Nucleus accumbens (tissue), 56 donors: ENCODE measurements around the gene FBXL7.

Experiments
- DNase-seq, 56 donors: peaks; one replicate each; lab custom pipeline; 2025; lab: John Stamatoyannopoulos, UW

The FBXL7 gene

GRCh38 chr5:15645381-15646160 lies 145.6 kb downstream of the FBXL7 start:
- no peak for DNase-seq

- no peak for DNase-seq
Observed at GRCh38 chr5:15646371-15646770, 146.4 kb downstream of the FBXL7 start.

- DNase-seq: no peak
Observed at GRCh38 chr5:15647251-15647650, 147.3 kb downstream of the FBXL7 start.

- DNase-seq: no peak
Observed at GRCh38 chr5:15650266-15650665, 150.3 kb downstream of the FBXL7 start.

- DNase-seq: no peak
Observed at GRCh38 chr5:15654779-15655178, 154.8 kb downstream of the FBXL7 start.

GRCh38 chr5:15655683-15656082 lies 155.7 kb downstream of the FBXL7 start:
- DNase-seq: no peak

GRCh38 chr5:15664961-15665360 lies 165.0 kb downstream of the FBXL7 start:
- DNase-seq: no peak

- no peak for DNase-seq
Observed at GRCh38 chr5:15669826-15670225, 169.8 kb downstream of the FBXL7 start.

- DNase-seq: no peak
Observed at GRCh38 chr5:15674716-15675115, 174.7 kb downstream of the FBXL7 start.

- no peak for DNase-seq
Observed at GRCh38 chr5:15676591-15676990, 176.6 kb downstream of the FBXL7 start.

GRCh38 chr5:15679161-15679560 lies 179.2 kb downstream of the FBXL7 start:
- no peak for DNase-seq

- no peak for DNase-seq
Observed at GRCh38 chr5:15680455-15680854, 180.5 kb downstream of the FBXL7 start.

GRCh38 chr5:15682122-15682521 lies 182.1 kb downstream of the FBXL7 start:
- DNase-seq: no peak

- DNase-seq: no peak
Observed at GRCh38 chr5:15682566-15682965, 182.6 kb downstream of the FBXL7 start.

GRCh38 chr5:15683332-15683731 lies 183.4 kb downstream of the FBXL7 start:
- no peak for DNase-seq

GRCh38 chr5:15687401-15687800 lies 187.4 kb downstream of the FBXL7 start:
- peak in 2 of 56 donors; percentile 7 for DNase-seq

GRCh38 chr5:15689836-15690235 lies 189.9 kb downstream of the FBXL7 start:
- DNase-seq: no peak

- no peak for DNase-seq
Observed at GRCh38 chr5:15690611-15691010, 190.6 kb downstream of the FBXL7 start.

- no peak for DNase-seq
Observed at GRCh38 chr5:15691521-15691920, 191.5 kb downstream of the FBXL7 start.

GRCh38 chr5:15692706-15693381 lies 192.9 kb downstream of the FBXL7 start:
- DNase-seq: no peak

GRCh38 chr5:15693382-15693728 lies 193.4 kb downstream of the FBXL7 start:
- DNase-seq: no peak

- no peak for DNase-seq
Observed at GRCh38 chr5:15693933-15694332, 194.0 kb downstream of the FBXL7 start.
